DMS153 (cell line): ENCODE results near the gene B4GALT5.

Source experiments
- DNase-seq: peaks from one replicate; lab custom pipeline; 2025; lab: John Stamatoyannopoulos, UW

Gene B4GALT5

DNA sequence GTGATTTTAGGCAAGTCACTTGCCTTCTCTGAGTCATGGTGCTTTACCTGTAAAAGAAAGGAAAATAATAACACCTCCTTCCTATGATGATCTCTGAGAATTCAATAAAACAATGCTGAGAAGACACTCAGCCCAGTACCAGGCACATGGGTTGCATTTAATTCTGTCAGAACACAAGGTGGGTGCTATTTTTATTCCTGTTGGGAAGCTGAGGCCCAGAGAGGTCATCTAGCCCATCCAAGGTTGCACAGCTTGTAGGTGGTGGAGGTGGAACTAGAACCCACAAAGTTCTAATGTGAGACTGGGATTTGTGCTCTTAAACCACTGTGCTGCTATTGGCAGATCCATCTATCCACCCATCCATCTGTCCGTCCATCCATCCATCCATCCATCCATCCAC lies 106.1 kb downstream of the B4GALT5 start:
- DNase-seq: no peak

DNA sequence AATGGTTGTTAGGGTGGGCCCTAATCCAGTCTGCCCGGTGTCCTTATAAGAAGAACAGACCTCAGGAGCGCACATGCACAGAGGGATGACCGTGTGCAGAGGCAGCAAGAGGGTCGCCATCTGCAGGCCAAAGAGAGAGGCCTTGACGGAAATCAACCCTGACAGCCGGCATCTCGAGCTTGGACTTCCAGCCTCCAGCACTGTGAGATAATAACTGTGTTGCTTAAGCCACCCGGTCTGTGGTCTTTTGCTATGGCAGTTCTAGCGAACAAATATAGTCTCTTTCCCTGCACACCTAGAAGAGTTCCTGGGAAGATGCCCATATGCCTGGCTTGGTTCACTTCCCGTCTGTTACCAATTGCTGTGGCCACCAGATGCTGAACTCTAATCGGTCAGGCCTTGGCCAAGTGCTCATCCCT lies 110.5 kb downstream of the B4GALT5 start:
- DNase-seq: no peak

DNA sequence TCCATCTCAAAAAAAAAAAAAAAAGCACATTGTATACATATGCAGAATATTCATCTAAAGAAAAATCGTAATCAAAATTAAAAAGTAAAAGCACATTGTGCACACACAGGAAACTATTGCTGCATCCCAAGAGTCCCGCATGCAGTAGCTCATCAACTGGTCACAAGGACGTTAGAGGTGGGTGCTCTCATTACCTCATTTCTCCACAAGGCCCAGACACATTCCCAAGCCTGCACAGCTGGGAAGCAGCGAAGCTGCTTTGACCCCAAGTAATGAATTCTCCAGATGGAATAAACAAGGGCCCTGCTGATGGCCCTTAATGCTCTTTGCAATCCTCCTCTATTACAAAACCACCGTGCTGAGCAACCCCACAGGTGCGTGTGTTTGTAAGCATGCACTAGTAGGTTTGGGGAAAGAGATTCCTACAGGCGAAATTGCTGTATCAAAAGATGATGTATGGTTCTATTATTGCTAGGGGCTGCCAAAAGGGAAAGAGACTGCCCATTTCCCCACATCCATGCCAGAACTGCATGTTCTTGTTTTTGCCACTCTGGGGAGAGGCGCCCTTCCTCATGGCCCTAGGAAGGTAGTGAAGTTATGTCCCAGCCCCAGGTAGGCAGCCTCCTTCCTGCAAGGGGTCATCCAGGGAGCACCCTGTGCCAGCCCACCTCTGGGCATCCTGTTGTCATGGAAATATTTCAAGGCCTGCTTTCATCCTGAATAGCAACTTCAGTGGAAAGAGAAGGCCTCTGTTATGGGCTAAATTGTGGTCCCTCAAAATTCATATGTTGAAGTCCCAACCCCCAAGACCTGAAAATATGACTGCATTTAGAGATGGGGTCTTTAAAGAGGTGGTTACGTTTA lies 111.1 kb downstream of the B4GALT5 start:
- DNase-seq: no peak

- DNase-seq: no peak
Observed at GRCh38 chr20:49601153-49601924, 112.3 kb downstream of the B4GALT5 start.

DNA sequence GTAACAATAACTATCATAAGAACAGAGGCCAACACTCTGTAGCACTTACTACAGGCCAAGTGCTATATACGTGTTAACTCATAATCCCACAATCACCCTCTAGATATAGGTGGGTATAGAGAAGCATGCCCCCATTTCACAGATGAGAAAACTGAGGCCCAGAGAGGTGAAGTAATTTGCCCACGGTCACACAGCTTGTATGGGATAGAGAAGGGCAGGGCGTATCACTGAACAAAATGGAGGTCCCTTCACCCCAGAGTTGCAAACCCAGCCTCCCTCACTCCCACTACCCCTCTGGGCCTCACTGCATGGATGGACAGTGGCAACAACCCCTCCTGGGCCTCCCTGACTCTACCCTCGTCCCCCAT lies 113.9 kb downstream of the B4GALT5 start:
- DNase-seq: no peak

- no peak for DNase-seq
Observed at GRCh38 chr20:49597825-49598395, 115.8 kb downstream of the B4GALT5 start.

GRCh38 chr20:49595811-49596561 lies 117.7 kb downstream of the B4GALT5 start:
- no peak for DNase-seq

- no peak for DNase-seq
Observed at GRCh38 chr20:49595346-49595745, 118.3 kb downstream of the B4GALT5 start.

DNA sequence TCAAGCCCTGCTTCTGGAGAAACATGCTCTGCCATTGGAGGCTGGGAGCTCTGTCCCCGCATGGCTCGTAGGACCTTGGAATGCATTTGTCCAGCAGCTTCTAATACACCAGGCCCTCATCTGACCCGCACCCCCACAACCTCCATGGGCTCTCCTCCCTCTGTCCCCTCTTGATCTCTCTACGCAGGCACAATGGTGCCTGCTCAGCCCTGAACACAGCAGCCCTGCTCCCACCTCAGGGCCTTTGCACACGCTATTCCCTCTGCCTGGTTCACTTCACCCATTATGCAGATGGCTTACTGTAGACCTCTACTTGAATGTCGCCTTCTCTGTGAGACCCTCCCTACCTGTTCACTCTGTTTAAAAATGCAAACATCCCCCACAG lies 118.8 kb downstream of the B4GALT5 start:
- no peak for DNase-seq

GRCh38 chr20:49594143-49594930 lies 119.3 kb downstream of the B4GALT5 start:
- DNase-seq: no peak

DNA sequence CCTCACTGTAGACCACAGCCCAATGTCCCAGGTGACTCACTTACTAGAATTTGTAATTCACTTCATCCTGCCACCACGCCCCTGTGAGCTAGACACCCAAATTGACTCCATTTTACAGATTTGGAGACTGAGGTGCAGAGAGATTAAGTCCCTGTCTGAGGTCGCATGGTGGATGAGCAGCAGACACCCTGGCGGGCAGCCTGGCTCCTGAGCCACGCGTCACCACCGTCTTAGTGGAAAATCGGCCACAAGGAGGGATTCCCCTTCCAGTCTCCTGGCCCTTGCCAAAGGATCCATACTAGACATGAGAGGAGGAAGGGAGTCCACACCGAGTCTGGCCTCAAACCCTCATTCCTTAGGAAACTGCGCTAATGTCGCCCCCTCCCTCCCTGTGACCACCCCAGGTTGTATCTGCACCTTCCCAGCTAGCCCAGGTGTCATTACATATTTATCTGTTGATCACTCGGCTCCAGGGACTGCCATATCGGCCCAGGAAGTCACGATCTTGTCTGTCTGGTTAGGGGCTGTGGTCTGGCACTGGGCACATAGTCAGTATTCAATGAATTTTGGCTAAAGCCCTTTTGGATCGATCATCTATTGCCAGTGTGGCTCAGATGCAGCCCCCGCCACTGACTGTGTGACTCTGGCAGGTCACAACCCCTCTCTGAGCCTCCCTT lies 120.1 kb downstream of the B4GALT5 start:
- DNase-seq: no peak

GRCh38 chr20:49592120-49592519 lies 121.6 kb downstream of the B4GALT5 start:
- no peak for DNase-seq

DNA sequence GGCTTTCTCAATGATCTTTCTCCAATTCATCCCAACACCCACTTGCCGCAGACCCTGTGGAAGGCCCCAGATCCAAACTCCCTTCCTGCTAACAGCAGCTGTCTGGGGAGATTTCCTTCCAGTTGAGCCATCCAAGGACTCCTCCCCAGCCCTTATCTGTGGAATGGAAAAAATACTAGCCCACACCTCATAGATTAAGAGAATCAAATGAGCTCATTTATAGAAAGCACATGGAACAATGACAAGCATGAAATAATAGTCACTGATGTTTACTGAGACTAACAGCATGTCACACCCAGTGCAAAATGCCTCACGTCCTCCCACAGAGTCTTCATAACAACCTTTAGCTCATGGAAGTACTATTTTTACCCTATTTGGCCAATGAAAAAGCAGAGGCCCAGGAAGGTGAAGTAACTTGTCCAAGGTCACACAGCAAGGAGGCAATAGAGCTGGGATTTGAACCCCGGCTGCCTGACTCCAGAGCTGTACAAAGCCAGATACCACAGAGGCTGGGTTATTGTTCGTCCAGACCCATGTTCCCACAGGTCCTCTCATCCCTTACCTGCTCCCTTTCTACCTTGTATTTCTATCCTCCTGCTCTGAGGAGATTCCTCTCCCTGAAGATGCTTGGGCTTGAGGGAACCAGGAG lies 122.3 kb downstream of the B4GALT5 start:
- DNase-seq: no peak

DNA sequence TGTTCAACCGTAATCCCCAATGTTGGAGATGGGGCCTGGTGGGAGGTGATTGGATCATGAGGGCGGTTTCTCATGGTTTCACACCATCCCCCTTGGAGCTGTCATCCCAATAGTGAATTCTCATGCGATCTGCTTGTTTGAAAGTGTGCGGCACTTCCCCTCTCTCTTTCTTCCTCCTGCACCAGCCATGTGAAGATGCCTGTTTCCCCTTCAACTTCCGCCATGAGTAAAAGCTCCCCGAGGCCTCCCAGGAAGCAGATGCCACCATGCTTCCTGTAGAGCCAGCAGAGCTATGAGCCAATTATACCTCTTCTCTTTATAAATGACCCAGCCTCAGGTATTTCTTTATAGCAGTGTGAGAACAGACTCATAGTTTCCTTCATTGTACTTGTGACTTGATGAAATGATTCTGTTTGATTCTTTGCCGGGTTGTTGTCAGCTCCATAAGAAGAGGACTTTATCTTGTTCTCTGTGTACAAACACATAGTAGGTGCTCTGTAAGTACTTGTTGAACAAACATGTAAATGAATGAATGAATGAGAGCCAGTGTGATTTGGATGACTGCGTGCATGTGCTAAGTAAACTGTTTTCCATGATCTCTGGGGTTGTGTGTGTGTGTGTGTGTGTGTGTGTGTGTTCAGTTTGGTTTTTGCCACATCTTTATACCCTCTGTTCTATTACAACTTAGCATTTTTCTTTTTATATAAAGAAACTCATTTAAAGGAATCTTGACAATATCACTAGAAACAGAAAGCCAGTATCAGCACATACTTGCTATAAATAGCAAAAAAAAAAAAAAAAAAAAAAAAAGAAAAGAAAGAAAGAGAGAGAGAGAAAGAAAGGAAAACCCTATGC lies 123.3 kb downstream of the B4GALT5 start:
- no peak for DNase-seq

GRCh38 chr20:49589747-49590146 lies 123.9 kb downstream of the B4GALT5 start:
- no peak for DNase-seq

DNA sequence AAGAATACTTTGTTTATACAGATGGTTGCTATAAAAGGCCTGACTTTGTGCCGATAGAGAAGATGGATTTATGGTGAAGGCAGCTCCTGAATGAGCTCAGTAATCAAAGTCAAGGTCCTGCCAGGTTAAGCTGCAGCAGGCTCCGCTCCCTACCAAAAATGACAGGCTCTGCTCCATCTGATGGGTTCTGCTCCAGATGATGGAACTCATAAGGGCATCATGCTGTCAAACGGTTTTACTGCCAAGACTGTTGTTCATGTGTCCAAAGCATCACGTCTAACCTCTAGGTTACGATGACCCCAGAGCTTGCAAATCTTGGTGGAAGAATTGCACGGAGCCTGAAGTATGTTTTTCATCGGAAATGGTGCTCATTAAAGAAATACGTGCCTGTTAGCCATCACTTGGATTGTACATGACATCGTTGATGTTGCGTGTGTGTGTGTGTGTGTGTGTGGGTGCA lies 126.5 kb downstream of the B4GALT5 start:
- DNase-seq: no peak

DNA sequence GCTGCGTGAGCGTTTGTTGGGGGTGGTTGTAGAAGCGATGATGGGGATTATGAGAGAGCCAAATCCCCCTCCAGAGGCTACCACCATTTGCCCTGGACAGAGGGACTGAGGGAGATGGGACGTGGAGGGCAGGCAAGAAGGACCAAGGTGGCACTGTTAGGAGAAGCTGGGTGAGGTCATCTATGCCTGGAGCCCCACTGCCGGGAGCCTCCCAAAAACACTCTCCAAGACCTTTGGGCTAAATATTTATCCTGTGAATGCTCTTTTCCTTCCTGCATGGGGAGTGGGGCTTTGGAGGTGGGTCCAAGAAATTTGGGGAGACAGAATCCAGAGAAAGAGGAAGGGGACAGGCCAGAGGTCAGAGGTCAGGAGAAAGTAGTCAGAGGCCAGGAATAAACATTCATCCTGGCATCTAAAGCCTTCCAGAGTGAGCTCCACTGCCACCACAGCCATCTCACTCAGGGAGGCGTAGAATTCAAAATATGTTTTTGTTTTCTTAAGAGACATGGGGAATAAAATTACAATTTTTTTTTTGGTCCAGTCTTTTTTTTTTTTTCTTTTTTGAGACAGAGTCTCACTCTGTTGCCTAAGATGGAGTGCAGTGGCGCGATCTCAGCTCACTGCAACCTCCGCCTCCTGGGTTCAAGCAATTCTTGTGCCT lies 128.0 kb downstream of the B4GALT5 start:
- DNase-seq: no peak
